Upper lobe of left lung (tissue), 6 donors: ENCODE results near the gene MYBPHL. TPM values are rescaled to one million over a fixed set of nuclear protein-coding genes. Genes with fewer than 3 reads are reported as not detected.

Experiments
- ATAC-seq, 2 donors: fragments of 200-7000 bp; cut with Tn5 transposase; one replicate each; pipeline ENCODE4 v1.9.1; 2022; ENCODE audit warnings: mild to moderate bottlenecking in 2 of 2, moderate library complexity in 2 of 2; ENCODE audit not compliant: low FRiP score in 2 of 2
- DNase-seq, 2 donors: peaks; one replicate each; pipeline ENCODE4 v3.0.0-alpha.2; 2019 to 2020
- H3K27ac ChIP-seq, 4 donors: fragments of 200-600 bp; sonication (generic); one replicate each; pipeline ENCODE4 v1.5.1; 2016 to 2019
- H3K27me3 ChIP-seq, 4 donors: fragments of 200-600 bp; sonication (generic); one replicate each; pipeline ENCODE4 v1.5.1; 2017 to 2019
- H3K36me3 ChIP-seq, 4 donors: fragments of 200-600 bp; sonication (generic); one replicate each; pipeline ENCODE4 v1.5.1; 2016 to 2019
- H3K4me1 ChIP-seq, 4 donors: fragments of 200-600 bp; sonication (generic); one replicate each; pipeline ENCODE4 v1.5.1; 2018 to 2019
- H3K4me3 ChIP-seq, 4 donors: fragments of 200-600 bp; sonication (generic); one replicate each; pipeline ENCODE4 v1.5.1; 2017 to 2019; ENCODE audit warnings: mild to moderate bottlenecking in 2 of 4, moderate library complexity in 1 of 4
- H3K9me3 ChIP-seq, 4 donors: fragments of 200-600 bp; sonication (generic); one replicate each; pipeline ENCODE4 v1.5.1; 2018 to 2019
- EP300 ChIP-seq, 4 donors: sonication (generic); formaldehyde crosslinking; IDR thresholded peaks; one replicate each; pipeline ENCODE4 v1.5.1; 2017; ENCODE audit warnings: antibody characterized with exemption in 4 of 4, control low read depth in 2 of 4
- POLR2A ChIP-seq, 4 donors: fragments of 450-650 bp; IDR thresholded peaks; one replicate each; pipeline ENCODE4 v1.5.1; 2016 to 2017; ENCODE audit warnings: antibody characterized with exemption in 4 of 4, mild to moderate bottlenecking in 2 of 4
- POLR2AphosphoS5 ChIP-seq, 2 donors: sonication (generic); formaldehyde crosslinking; IDR thresholded peaks; one replicate each; pipeline ENCODE4 v1.5.1; 2017; ENCODE audit warnings: antibody characterized with exemption in 2 of 2
- WGBS, 2 donors: methylation state at CpG; one replicate each; pipeline ENCODE4 v1.1.5; 2017 to 2018; 5-methylcytosine and 5-hydroxymethylcytosine counted together
- total RNA-seq, 6 donors: library from RNA; depleted of rRNA in 4 of 6; stranded (reverse); fragments of >200 nt in 4 of 6; gene quantifications; one replicate each; pipeline versions ENCODE4 v1.1.0 to v1.2.1, GENCODE V29; 2016 to 2021
- TF ChIP-seq, protein P1 (sequence below), 6 experiments: fragments of 450-650 bp in 4 of 6; fragments of 200-600 bp in 2 of 6; sonication (generic) in 2 of 6; IDR thresholded peaks; one replicate each; pipeline ENCODE4 v1.5.1; 2016 to 2019; ENCODE audit warnings: antibody characterized with exemption in 6 of 6
- donor health status: DM: no; HTN: no; CAD: no; lungs with moderate emphysema.
- donor health status: DM: no; HTN: yes; CAD: no; lungs with severe emphysema.

MYBPHL gene
- total RNA-seq, 6 donors from 2014 or later = 1.8 to 8.6 (median 3.1) TPM; not detected in 1

DNA sequence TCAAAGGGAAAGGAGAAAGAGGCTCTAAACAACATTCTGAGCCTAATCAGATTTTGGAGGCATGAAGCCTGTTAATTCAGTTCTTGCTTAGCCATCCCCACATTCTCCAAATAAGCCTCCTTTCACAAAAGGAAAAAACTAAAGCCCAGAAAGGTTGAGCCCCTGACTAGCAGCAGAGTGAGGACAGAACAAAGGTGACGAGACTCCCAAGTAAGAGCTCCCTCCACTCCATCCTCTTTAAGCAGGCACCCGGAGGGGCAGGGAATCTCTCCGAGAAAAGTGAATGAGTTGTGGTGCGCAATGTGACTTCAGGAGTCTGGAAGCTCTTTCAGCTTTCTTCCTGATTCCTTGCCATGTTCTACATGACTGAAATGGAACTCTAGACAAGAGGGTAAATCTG lies 43.4 kb upstream of the MYBPHL start:
- peak overlapping the region in 2 of 4 donors; percentile 23 to 40 for H3K27ac ChIP-seq
- H3K4me3 ChIP-seq = no peak overlapping the region
- WGBS, 2 donors = 77 to 78% methylated on average over 4 of the region's 4 CpGs
- DNase-seq (no peak), ATAC-seq (no peak)
- H3K36me3 ChIP-seq = peaks cover 7 to 90% (median 36%) of the 10 kb centered on the region in 4 donors
- peaks cover 4 to 24% (median 14%) of the 10 kb centered on the region in 4 donors for H3K4me1 ChIP-seq
- TF ChIP-seq, protein P1, sequence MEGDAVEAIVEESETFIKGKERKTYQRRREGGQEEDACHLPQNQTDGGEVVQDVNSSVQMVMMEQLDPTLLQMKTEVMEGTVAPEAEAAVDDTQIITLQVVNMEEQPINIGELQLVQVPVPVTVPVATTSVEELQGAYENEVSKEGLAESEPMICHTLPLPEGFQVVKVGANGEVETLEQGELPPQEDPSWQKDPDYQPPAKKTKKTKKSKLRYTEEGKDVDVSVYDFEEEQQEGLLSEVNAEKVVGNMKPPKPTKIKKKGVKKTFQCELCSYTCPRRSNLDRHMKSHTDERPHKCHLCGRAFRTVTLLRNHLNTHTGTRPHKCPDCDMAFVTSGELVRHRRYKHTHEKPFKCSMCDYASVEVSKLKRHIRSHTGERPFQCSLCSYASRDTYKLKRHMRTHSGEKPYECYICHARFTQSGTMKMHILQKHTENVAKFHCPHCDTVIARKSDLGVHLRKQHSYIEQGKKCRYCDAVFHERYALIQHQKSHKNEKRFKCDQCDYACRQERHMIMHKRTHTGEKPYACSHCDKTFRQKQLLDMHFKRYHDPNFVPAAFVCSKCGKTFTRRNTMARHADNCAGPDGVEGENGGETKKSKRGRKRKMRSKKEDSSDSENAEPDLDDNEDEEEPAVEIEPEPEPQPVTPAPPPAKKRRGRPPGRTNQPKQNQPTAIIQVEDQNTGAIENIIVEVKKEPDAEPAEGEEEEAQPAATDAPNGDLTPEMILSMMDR (IDR thresholded peaks at IDR 0.05) = no peak
- TF ChIP-seq EP300 (IDR thresholded peaks at IDR 0.05) (no peak), POLR2AphosphoS5 (IDR thresholded peaks at IDR 0.05) (no peak), POLR2A (IDR thresholded peaks at IDR 0.05) (no peak)
- H3K9me3 ChIP-seq = no peaks in the 10 kb centered on the region
- no peaks in the 10 kb centered on the region for H3K27me3 ChIP-seq

DNA sequence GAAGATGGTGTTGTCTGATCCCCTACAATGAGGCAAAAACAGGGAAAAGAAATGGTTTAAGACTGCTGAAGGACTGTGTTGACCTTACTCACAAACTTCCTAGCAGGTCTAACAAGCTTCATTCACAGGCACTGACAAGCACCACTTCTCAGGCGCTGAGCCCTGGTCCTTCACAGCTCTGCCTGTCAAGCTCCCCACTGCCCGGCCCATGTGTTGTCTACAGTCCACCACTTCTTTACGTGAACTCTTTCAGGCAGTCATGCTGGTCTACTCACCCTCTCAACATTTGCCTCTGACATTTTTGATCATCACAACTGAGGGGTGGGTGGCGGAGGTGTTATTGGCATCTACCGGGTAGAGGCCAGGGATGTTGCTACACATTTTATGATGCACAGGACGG lies 40.7 kb upstream of the MYBPHL start:
- peak in 1 of 2 donors; percentile 37 for ATAC-seq
- Histone ChIP-seq H3K4me1 (peaks cover 3 to 28% (median 22%) of the 10 kb centered on the region in 4 donors), H3K4me3 (no peak overlapping the region), H3K27ac (no peak overlapping the region), H3K27me3 (no peaks in the 10 kb centered on the region), H3K36me3 (peaks cover 0 to 88% (median 41%) of the 10 kb centered on the region in 4 donors), H3K9me3 (no peaks in the 10 kb centered on the region)
- TF ChIP-seq POLR2AphosphoS5 (IDR thresholded peaks at IDR 0.05) (no peak), EP300 (IDR thresholded peaks at IDR 0.05) (no peak), POLR2A (IDR thresholded peaks at IDR 0.05) (no peak)
- TF ChIP-seq, protein P1 (IDR thresholded peaks at IDR 0.05) = no peak
- 77 to 90% methylated on average over 5 to 6 of the region's 6 CpGs for WGBS, 2 donors
- DNase-seq = peak in 1 of 2 donors; percentile 77

DNA sequence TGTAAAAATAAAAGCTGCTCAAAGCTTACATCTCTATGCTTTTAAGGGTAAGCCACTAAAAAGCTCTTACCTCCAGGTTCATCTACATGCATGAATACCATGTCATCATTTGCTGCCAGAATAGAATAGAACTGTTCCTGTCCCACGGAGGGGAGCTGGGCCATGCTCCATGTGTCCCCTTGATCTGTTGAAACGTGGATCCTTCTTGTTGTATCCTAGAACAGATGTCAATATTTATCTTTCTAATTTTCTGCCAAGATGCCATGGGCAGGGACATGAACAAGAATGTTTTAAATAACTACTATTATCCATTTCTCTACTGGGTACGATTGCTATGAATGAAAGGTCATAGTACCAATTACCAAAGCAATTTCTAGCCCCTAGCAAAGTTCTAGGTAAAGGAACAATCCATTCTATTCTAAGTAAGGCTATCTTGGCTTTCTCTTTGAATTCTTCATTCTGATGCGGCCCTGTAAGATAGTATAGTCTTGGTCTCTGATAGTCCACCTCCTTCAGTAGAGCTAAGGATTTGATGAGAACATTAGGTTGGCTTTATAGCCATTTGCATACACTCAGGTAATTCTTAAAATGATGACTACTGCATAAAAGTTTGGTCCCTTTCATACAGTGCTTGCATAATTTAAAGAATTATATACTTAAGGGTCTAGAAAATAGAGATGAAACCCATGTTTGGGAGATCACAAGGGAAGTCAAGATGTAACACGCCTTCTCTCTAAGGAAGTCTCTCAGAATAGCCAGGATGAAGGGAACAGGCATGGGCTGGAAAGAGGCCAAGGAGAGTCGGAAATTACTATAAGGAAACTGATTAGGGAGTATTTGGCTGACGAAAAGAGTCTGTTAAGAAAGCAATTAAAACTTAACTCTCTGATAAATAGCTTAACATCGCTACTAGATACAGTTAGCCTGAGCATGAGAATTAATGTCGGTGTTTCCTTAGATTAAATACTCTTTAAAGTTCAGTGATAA lies 35.4 kb upstream of the MYBPHL start:
- ATAC-seq (no peak), DNase-seq (no peak)

DNA sequence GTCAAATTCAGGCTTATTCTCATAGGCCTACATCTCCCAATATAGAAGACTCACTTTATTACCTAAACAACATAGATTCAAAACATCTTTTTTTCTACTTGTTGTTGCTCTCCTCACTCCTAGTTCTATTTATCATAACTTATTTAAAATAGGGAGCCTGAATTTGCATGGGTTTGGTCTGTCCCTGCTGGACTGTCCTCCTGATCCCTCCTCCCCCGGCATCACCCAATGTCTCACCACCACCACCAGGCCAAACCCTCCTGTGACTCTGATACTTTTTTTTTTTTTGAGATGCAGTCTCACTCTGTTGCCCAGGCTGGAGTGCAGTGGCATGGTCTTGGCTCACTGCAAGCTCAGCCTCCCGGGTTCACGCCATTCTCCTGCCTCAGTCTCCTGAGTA lies 31.8 kb upstream of the MYBPHL start:
- peaks cover 22 to 85% (median 66%) of the 10 kb centered on the region in 4 donors for H3K36me3 ChIP-seq
- H3K4me3 ChIP-seq = no peak overlapping the region
- no peaks in the 10 kb centered on the region for H3K9me3 ChIP-seq
- WGBS, 2 donors = 96 to 100% methylated on average over 3 of the region's 3 CpGs
- TF ChIP-seq POLR2A (IDR thresholded peaks at IDR 0.05) = no peak
- TF ChIP-seq, protein P1 (IDR thresholded peaks at IDR 0.05) = no peak
- TF ChIP-seq EP300 (IDR thresholded peaks at IDR 0.05) = no peak
- TF ChIP-seq POLR2AphosphoS5 (IDR thresholded peaks at IDR 0.05) = no peak
- no peak overlapping the region for H3K27ac ChIP-seq
- no peak for DNase-seq
- H3K4me1 ChIP-seq = peaks cover 0 to 17% (median 6%) of the 10 kb centered on the region in 4 donors
- ATAC-seq = no peak
- H3K27me3 ChIP-seq = no peaks in the 10 kb centered on the region

More for the DNA sequence above, 35.4 kb upstream of the MYBPHL start:
- WGBS, 2 donors = 36 to 39% methylated on average over 9 of the region's 9 CpGs
- peaks cover 0 to 17% (median 6%) of the 10 kb centered on the region in 4 donors for H3K4me1 ChIP-seq
- TF ChIP-seq POLR2A (IDR thresholded peaks at IDR 0.05) (no peak), POLR2AphosphoS5 (IDR thresholded peaks at IDR 0.05) (no peak), EP300 (IDR thresholded peaks at IDR 0.05) (no peak)
- TF ChIP-seq, protein P1 (IDR thresholded peaks at IDR 0.05) = no peak
- no peak overlapping the region for H3K4me3 ChIP-seq
- no peaks in the 10 kb centered on the region for H3K9me3 ChIP-seq
- H3K27me3 ChIP-seq = no peaks in the 10 kb centered on the region
- peaks cover 8 to 84% (median 59%) of the 10 kb centered on the region in 4 donors for H3K36me3 ChIP-seq
- peak overlapping the region in 1 of 4 donors; percentile 1 for H3K27ac ChIP-seq
